NB4 (cell line): Measurements from ENCODE around the gene NCOA1.

Experiments used
- DNase-seq: peaks from one replicate; pipeline ENCODE4 v3.0.0; 2010; ENCODE audit warnings: low read depth
- H3K4me3 ChIP-seq: one replicate; pipeline ENCODE4 v1.5.1; 2011; ENCODE audit warnings: mild to moderate bottlenecking, low read depth, low read length, moderate library complexity
- CTCF ChIP-seq: IDR thresholded peaks from one replicate; pipeline ENCODE4 v1.5.1; 2012; ENCODE audit warnings: low read depth, low read length
- MAX ChIP-seq: IDR thresholded peaks from 2 replicates; pipeline ENCODE4 v1.6.1; 2011; ENCODE audit warnings: low read depth, low read length
- MYC ChIP-seq: IDR thresholded peaks from 2 replicates; pipeline ENCODE4 v1.6.1; 2011; ENCODE audit warnings: low read depth, low read length
- POLR2A ChIP-seq: IDR thresholded peaks from 2 replicates; pipeline ENCODE4 v1.6.1; 2011; ENCODE audit warnings: mild to moderate bottlenecking; ENCODE audit not compliant: insufficient read length; ENCODE audit errors: extremely low read depth

NCOA1 gene

GRCh38 chr2:24724111-24724775 lies 233.2 kb downstream of the NCOA1 start:
- no peak for DNase-seq
- H3K4me3 ChIP-seq: no peak overlapping the region
- TF ChIP-seq POLR2A: no peak
- no peak for TF ChIP-seq MAX
- TF ChIP-seq CTCF: no peak
- TF ChIP-seq MYC: no peak

- no peak for DNase-seq
- no peak for TF ChIP-seq CTCF
- no peak for TF ChIP-seq MAX
- no peak for TF ChIP-seq MYC
- no peak for TF ChIP-seq POLR2A
- no peak overlapping the region for H3K4me3 ChIP-seq
Observed at GRCh38 chr2:24725956-24726355, 234.9 kb downstream of the NCOA1 start.

DNA sequence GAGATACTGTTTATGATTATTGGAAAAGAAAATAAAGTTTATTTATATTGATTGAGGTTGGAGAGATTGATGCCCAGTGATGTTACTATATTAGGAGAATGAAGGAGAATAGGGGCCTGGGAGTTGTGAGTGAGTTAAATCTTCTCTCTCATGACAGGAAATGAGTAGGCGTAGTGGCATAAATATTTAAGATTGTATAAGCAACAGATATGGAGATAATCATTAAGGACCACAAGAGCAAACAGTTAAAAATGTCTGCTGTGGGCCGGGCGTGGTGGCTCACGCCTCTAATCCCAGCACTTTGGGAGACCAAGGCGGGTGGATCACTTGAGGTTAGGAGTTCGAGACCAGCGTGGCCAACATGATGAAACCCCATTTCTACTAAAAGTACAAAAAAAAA lies 239.4 kb downstream of the NCOA1 start:
- TF ChIP-seq POLR2A: no peak
- TF ChIP-seq CTCF: no peak
- no peak for TF ChIP-seq MYC
- H3K4me3 ChIP-seq: no peak overlapping the region
- DNase-seq: no peak

- DNase-seq: no peak
- no peak overlapping the region for H3K4me3 ChIP-seq
- TF ChIP-seq MYC (no peak), POLR2A (no peak), MAX (no peak), CTCF (no peak)
Observed at GRCh38 chr2:24731040-24731439, 240.0 kb downstream of the NCOA1 start.

GRCh38 chr2:24731923-24732322 lies 240.9 kb downstream of the NCOA1 start:
- no peak overlapping the region for H3K4me3 ChIP-seq
- no peak for DNase-seq
- TF ChIP-seq CTCF: no peak
- no peak for TF ChIP-seq MYC
- TF ChIP-seq MAX: no peak
- TF ChIP-seq POLR2A: no peak

DNA sequence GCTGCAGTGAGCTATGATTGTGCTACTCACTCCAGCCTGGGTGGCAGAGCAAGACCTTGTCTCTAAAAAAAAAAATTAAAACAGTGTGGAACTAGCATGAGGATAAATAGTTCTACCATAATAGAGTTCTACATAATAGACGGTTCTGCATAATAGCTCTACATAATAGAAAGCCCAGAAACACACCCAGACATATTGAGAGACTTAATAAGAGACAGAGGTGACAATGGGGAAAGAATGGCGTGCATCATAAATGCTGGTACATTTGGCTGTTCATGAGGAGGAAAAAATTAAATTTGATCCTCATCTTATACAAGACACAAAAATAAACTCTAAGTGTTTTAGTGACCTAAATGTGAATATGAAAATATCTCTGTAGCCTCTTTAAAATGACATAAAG lies 243.7 kb downstream of the NCOA1 start:
- no peak for DNase-seq
- TF ChIP-seq POLR2A (no peak), MYC (no peak), CTCF (no peak), MAX (no peak)
- no peak overlapping the region for H3K4me3 ChIP-seq
